Activated naive CD8-positive, alpha-beta T cell treated with anti-CD3 and anti-CD28 coated beads, Interleukin-2, amount 10 ng/mL, durations not matched to agents 7 days and 5 days (primary cell): ENCODE results near the gene TUSC2. TPM values are rescaled to one million over a fixed set of nuclear protein-coding genes. Genes with fewer than 3 reads are reported as not detected.

Source experiments
- ATAC-seq: fragments of 150-1000 bp; cut with Tn5 transposase; one replicate; pipeline ENCODE4 v1.10.0; 2021; ENCODE audit warnings: low read depth, moderate library complexity
- POLR2A ChIA-PET: fragments of 350-600 bp; sonication (Branson Sonifier 250); formaldehyde crosslinking; loops from one replicate; lab custom pipeline; 2021; ENCODE audit warnings: antibody characterized with exemption; lab: Charles Lee
- DNase-seq: peaks from one replicate; pipeline ENCODE4 v3.0.0; 2021
- H3K27ac Mint-ChIP-seq: one replicate; pipeline ENCODE4 v1.8.0; 2022; ENCODE audit warnings: mild to moderate bottlenecking, mixed read lengths
- H3K27me3 Mint-ChIP-seq: one replicate; pipeline ENCODE4 v1.8.0; 2022; ENCODE audit warnings: mild to moderate bottlenecking, moderate library complexity, mixed read lengths
- H3K36me3 Mint-ChIP-seq: one replicate; pipeline ENCODE4 v1.8.0; 2021; ENCODE audit warnings: mild to moderate bottlenecking, mixed read lengths
- H3K4me1 Mint-ChIP-seq: one replicate; pipeline ENCODE4 v1.8.0; 2021; ENCODE audit warnings: mixed read lengths
- H3K4me3 Mint-ChIP-seq: one replicate; pipeline ENCODE4 v1.8.0; 2022; ENCODE audit warnings: mild to moderate bottlenecking, moderate library complexity, mixed read lengths
- H3K9me3 Mint-ChIP-seq: one replicate; pipeline ENCODE4 v1.8.0; 2021; ENCODE audit warnings: mixed read lengths
- total RNA-seq, 2 experiments: library from RNA; stranded (reverse); gene quantifications; one replicate each; pipeline ENCODE4 v1.2.3, GENCODE V29; 2021

Gene TUSC2
- total RNA-seq, 2 experiments from 2014 or later: 20.2 to 20.8 TPM

- H3K27me3 Mint-ChIP-seq: no peaks in the 10 kb centered on the region
- no peaks in the 10 kb centered on the region for H3K9me3 Mint-ChIP-seq
- peaks cover 32% of the 10 kb centered on the region for H3K4me1 Mint-ChIP-seq
- DNase-seq: no peak
- no peak for ATAC-seq
- H3K27ac Mint-ChIP-seq: peak overlapping the region; percentile 99
- POLR2A ChIA-PET: interaction anchor here (0.8 to 10.5 kb wide), 15 partner anchors 9 to 536 kb away, joined by 3 to 439 read pairs (median 30); partner anchors contain the start of genes C3orf18, CISH, CYB561D2 and HEMK1
- peak overlapping the region; percentile 99 for H3K4me3 Mint-ChIP-seq
- peaks cover 41% of the 10 kb centered on the region for H3K36me3 Mint-ChIP-seq
These were observed 11.6 kb upstream of the TUSC2 start for GRCh38 chr3:50339485-50340146.

GRCh38 chr3:50338965-50339364, 10.9 kb upstream of the TUSC2 start:
- no peak for ATAC-seq
- Mint-ChIP-seq H3K27ac (peak overlapping the region; percentile 99), H3K36me3 (peaks cover 45% of the 10 kb centered on the region), H3K27me3 (no peaks in the 10 kb centered on the region), H3K9me3 (no peaks in the 10 kb centered on the region), H3K4me1 (peaks cover 38% of the 10 kb centered on the region), H3K4me3 (peak overlapping the region; percentile 99)
- POLR2A ChIA-PET: interaction anchor here (0.6 to 10.5 kb wide), 12 partner anchors 10 to 988 kb away, joined by 3 to 439 read pairs (median 36); partner anchors contain the start of genes C3orf18, CISH, CYB561D2 and GNAI2
- no peak for DNase-seq

GRCh38 chr3:50337175-50337861, 9.3 kb upstream of the TUSC2 start:
- H3K4me3 Mint-ChIP-seq: peak overlapping the region; percentile 99
- no peaks in the 10 kb centered on the region for H3K27me3 Mint-ChIP-seq
- no peaks in the 10 kb centered on the region for H3K9me3 Mint-ChIP-seq
- peak; percentile 93 for DNase-seq
- peaks cover 50% of the 10 kb centered on the region for H3K36me3 Mint-ChIP-seq
- POLR2A ChIA-PET: interaction anchor here (0.6 to 10.5 kb wide), 31 partner anchors 8 to 1935 kb away, joined by 3 to 439 read pairs (median 5); partner anchors contain the start of genes C3orf18, CISH, CYB561D2 and GNAI2
- H3K4me1 Mint-ChIP-seq: peaks cover 43% of the 10 kb centered on the region
- ATAC-seq: peak; percentile 69
- peak overlapping the region; percentile 99 for H3K27ac Mint-ChIP-seq

- H3K4me1 Mint-ChIP-seq: peaks cover 38% of the 10 kb centered on the region
- peak overlapping the region; percentile 99 for H3K4me3 Mint-ChIP-seq
- H3K27ac Mint-ChIP-seq: peak overlapping the region; percentile 99
- DNase-seq: no peak
- H3K36me3 Mint-ChIP-seq: peaks cover 55% of the 10 kb centered on the region
- ATAC-seq: no peak
- POLR2A ChIA-PET: interaction anchor here (0.6 to 10.5 kb wide), 29 partner anchors 8 to 1049 kb away, joined by 3 to 439 read pairs (median 6); partner anchors contain the start of genes C3orf18, CISH, CYB561D2 and GNAI2
- no peaks in the 10 kb centered on the region for H3K27me3 Mint-ChIP-seq
- H3K9me3 Mint-ChIP-seq: no peaks in the 10 kb centered on the region
These were observed 8.6 kb upstream of the TUSC2 start for GRCh38 chr3:50336452-50337174.

- Mint-ChIP-seq H3K4me1 (peaks cover 40% of the 10 kb centered on the region), H3K4me3 (peak overlapping the region; percentile 74), H3K36me3 (peaks cover 63% of the 10 kb centered on the region), H3K27ac (peak overlapping the region; percentile 99), H3K27me3 (no peaks in the 10 kb centered on the region), H3K9me3 (no peaks in the 10 kb centered on the region)
- ATAC-seq: no peak
- POLR2A ChIA-PET: interaction anchor here (0.6 to 10.5 kb wide), 8 partner anchors 10 to 275 kb away, joined by 3 to 439 read pairs (median 4); partner anchors contain the start of genes CISH, CYB561D2, HEMK1 and HYAL3
- no peak for DNase-seq
These were observed 6.5 kb upstream of the TUSC2 start for GRCh38 chr3:50334339-50335075.

- no peaks in the 10 kb centered on the region for H3K27me3 Mint-ChIP-seq
- H3K27ac Mint-ChIP-seq: peak overlapping the region; percentile 99
- no peak for ATAC-seq
- no peaks in the 10 kb centered on the region for H3K9me3 Mint-ChIP-seq
- DNase-seq: no peak
- POLR2A ChIA-PET: interaction anchor here (0.6 to 10.5 kb wide), 9 partner anchors 9 to 275 kb away, joined by 3 to 439 read pairs (median 4); partner anchors contain the start of genes CISH, CYB561D2, HEMK1 and HYAL3
- H3K36me3 Mint-ChIP-seq: peaks cover 57% of the 10 kb centered on the region
- H3K4me1 Mint-ChIP-seq: peaks cover 36% of the 10 kb centered on the region
- H3K4me3 Mint-ChIP-seq: peak overlapping the region; percentile 74
These were observed 5.8 kb upstream of the TUSC2 start for GRCh38 chr3:50333744-50334328.

GRCh38 chr3:50331364-50331907, 3.4 kb upstream of the TUSC2 start:
- no peak overlapping the region for H3K4me3 Mint-ChIP-seq
- peaks cover 43% of the 10 kb centered on the region for H3K4me1 Mint-ChIP-seq
- no peak for ATAC-seq
- H3K9me3 Mint-ChIP-seq: no peaks in the 10 kb centered on the region
- DNase-seq: no peak
- peak overlapping the region; percentile 21 for H3K27ac Mint-ChIP-seq
- POLR2A ChIA-PET: interaction anchor here (1.3 to 4.9 kb wide), 3 partner anchors 9 to 39 kb away, joined by 4 to 30 read pairs (median 5); partner anchors contain the start of genes HYAL3, IFRD2, NAA80 and RASSF1
- H3K27me3 Mint-ChIP-seq: no peaks in the 10 kb centered on the region
- H3K36me3 Mint-ChIP-seq: peaks cover 41% of the 10 kb centered on the region

- DNase-seq (no peak), ATAC-seq (no peak)
- Mint-ChIP-seq H3K27me3 (no peaks in the 10 kb centered on the region), H3K9me3 (no peaks in the 10 kb centered on the region), H3K4me3 (no peak overlapping the region), H3K27ac (no peak overlapping the region), H3K4me1 (peaks cover 37% of the 10 kb centered on the region), H3K36me3 (peaks cover 30% of the 10 kb centered on the region)
- POLR2A ChIA-PET: interaction anchor here (0.5 to 4.9 kb wide), 4 partner anchors 7 to 1170 kb away, joined by 3 to 76 read pairs (median 18); partner anchors contain the start of genes DCAF1, IFRD2 and RASSF1
These were observed 2.3 kb upstream of the TUSC2 start for GRCh38 chr3:50330330-50330729.

- Mint-ChIP-seq H3K4me3 (peak overlapping the region; percentile 95), H3K9me3 (no peaks in the 10 kb centered on the region), H3K4me1 (peaks cover 23% of the 10 kb centered on the region), H3K27me3 (no peaks in the 10 kb centered on the region), H3K27ac (peak overlapping the region; percentile 70), H3K36me3 (peaks cover 17% of the 10 kb centered on the region)
- POLR2A ChIA-PET: interaction anchor here (1.2 to 4.9 kb wide), 8 partner anchors 9 to 35 kb away, joined by 3 to 76 read pairs (median 8); partner anchors contain the start of genes CYB561D2, HYAL3, IFRD2 and NAA80
- DNase-seq: no peak
- no peak for ATAC-seq
These were observed 894 bp downstream of the TUSC2 start for GRCh38 chr3:50327129-50327528.

GRCh38 chr3:50326182-50326541, 1.9 kb downstream of the TUSC2 start:
- Mint-ChIP-seq H3K27ac (peak overlapping the region; percentile 38), H3K36me3 (peaks cover 13% of the 10 kb centered on the region), H3K27me3 (no peaks in the 10 kb centered on the region), H3K9me3 (no peaks in the 10 kb centered on the region), H3K4me3 (no peak overlapping the region), H3K4me1 (peaks cover 23% of the 10 kb centered on the region)
- DNase-seq (no peak), ATAC-seq (no peak)
- POLR2A ChIA-PET: interaction anchor here (1.2 kb wide), 1 partner anchor 30 kb away, joined by 3 read pairs; no protein-coding TSS in a partner anchor

GRCh38 chr3:50325497-50326181, 2.4 kb downstream of the TUSC2 start:
- Mint-ChIP-seq H3K27me3 (no peaks in the 10 kb centered on the region), H3K4me3 (no peak overlapping the region), H3K36me3 (peaks cover 9% of the 10 kb centered on the region), H3K4me1 (peaks cover 23% of the 10 kb centered on the region), H3K27ac (no peak overlapping the region), H3K9me3 (no peaks in the 10 kb centered on the region)
- ATAC-seq: no peak
- POLR2A ChIA-PET: interaction anchor here (1.2 kb wide), 2 partner anchors 8 to 29 kb away, joined by 3 to 4 read pairs; no protein-coding TSS in a partner anchor
- no peak for DNase-seq
